Upper lobe of right lung (tissue), 1 donor: ENCODE data around the gene OR2G2. TPM values are rescaled to one million over a fixed set of nuclear protein-coding genes. Genes with fewer than 3 reads are reported as not detected.

Experiments
- ATAC-seq: fragments of 200-7000 bp; cut with Tn5 transposase; one replicate; pipeline ENCODE4 v1.9.1; 2020; ENCODE audit warnings: mild to moderate bottlenecking, moderate library complexity
- DNase-seq: peaks from one replicate; pipeline ENCODE4 v3.0.0-alpha.2; 2020
- H3K27ac ChIP-seq: fragments of 200-600 bp; one replicate; pipeline ENCODE4 v1.8.0; 2022
- H3K27me3 ChIP-seq: fragments of 200-600 bp; one replicate; pipeline ENCODE4 v1.8.0; 2022; ENCODE audit warnings: mild to moderate bottlenecking
- H3K36me3 ChIP-seq: fragments of 200-600 bp; one replicate; pipeline ENCODE4 v1.8.0; 2022
- H3K4me1 ChIP-seq: fragments of 200-600 bp; one replicate; pipeline ENCODE4 v1.8.0; 2022
- H3K4me3 ChIP-seq: fragments of 200-600 bp; one replicate; pipeline ENCODE4 v1.8.0; 2022; ENCODE audit warnings: mild to moderate bottlenecking
- H3K9me3 ChIP-seq: fragments of 200-600 bp; one replicate; pipeline ENCODE4 v1.8.0; 2022
- intact Hi-C: fragments of 100-400 bp; cut with DNase I; formaldehyde crosslinking; loops from one replicate; pipeline ENCODE4 v1.11.0; 2022
- total RNA-seq: library from RNA; stranded (reverse); fragmentation: NEBNext Ultra II Directional; extraction: Animal tissue kit (Norgen Biotek cat#: 25700); gene quantifications from one replicate; pipeline ENCODE4 v1.2.1, GENCODE V29; 2021
- TF ChIP-seq, protein P1 (sequence below): fragments of 200-600 bp; IDR thresholded peaks from one replicate; pipeline ENCODE4 v1.8.0; 2022; ENCODE audit warnings: antibody characterized with exemption
- donor health status: DM: no; HTN: yes; CAD: no; lungs with severe emphysema.

The OR2G2 gene
- total RNA-seq, 1 donor from 2014 or later = not detected

DNA sequence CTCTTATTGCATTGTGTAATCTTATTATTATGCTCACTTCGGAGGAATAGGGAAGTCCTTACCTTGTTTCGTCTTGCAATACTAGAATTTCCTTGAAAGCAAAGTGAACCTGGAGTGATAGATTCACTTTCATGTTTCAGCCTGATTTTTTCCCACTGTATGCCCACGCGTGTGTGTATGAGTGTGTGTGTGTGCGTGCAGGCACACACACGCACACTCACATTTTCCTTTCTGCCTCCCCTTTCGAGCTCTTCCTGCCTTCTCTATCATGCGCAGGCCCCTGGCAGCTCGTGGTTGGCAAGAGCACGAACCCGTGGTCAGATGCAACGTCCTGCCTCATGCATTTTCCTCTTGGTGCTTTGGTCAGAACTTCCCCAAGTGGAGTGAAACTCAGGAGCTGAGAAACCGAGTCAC lies 39.4 kb upstream of the OR2G2 start, which contains the start of gene GCSAML:
TSS of gene GCSAML (plus strand) at position 366 of the 414 bp plus-strand sequence. CDS start 58 bp downstream, outside the sequence.
- Histone ChIP-seq H3K4me1 (no peaks in the 10 kb centered on the region), H3K9me3 (no peaks in the 10 kb centered on the region), H3K27me3 (no peaks in the 10 kb centered on the region), H3K36me3 (no peaks in the 10 kb centered on the region), H3K4me3 (no peak within 1 kb of the TSS), H3K27ac (no peak within 1 kb of the TSS)
- TF ChIP-seq, protein P1, sequence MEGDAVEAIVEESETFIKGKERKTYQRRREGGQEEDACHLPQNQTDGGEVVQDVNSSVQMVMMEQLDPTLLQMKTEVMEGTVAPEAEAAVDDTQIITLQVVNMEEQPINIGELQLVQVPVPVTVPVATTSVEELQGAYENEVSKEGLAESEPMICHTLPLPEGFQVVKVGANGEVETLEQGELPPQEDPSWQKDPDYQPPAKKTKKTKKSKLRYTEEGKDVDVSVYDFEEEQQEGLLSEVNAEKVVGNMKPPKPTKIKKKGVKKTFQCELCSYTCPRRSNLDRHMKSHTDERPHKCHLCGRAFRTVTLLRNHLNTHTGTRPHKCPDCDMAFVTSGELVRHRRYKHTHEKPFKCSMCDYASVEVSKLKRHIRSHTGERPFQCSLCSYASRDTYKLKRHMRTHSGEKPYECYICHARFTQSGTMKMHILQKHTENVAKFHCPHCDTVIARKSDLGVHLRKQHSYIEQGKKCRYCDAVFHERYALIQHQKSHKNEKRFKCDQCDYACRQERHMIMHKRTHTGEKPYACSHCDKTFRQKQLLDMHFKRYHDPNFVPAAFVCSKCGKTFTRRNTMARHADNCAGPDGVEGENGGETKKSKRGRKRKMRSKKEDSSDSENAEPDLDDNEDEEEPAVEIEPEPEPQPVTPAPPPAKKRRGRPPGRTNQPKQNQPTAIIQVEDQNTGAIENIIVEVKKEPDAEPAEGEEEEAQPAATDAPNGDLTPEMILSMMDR = no peak
- ATAC-seq (peak; percentile 38), DNase-seq (no peak)
- intact Hi-C loops = no loop called here

DNA sequence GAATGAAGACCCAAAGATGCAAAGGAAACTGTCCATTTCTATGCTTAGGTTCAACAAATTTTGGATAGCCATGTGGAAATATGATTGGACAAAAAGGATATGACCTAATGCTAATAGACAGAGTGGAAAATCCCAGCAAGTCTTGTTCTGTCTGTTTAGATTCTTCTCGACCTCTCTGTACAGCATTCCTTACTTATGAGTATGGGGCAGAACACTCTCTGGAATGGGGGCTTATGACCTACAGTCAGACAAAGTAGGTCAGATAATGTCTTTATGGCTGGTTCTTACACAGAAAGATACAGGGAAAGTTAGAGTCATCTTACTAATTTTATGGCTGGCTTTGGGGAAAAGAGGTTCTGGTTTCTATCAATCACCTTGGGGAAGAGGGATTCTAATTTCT lies 36.4 kb upstream of the OR2G2 start:
- H3K27ac ChIP-seq = no peak overlapping the region
- ATAC-seq (no peak), DNase-seq (no peak)
- no peaks in the 10 kb centered on the region for H3K4me1 ChIP-seq
- TF ChIP-seq, protein P1 = no peak
- H3K36me3 ChIP-seq = no peaks in the 10 kb centered on the region
- H3K4me3 ChIP-seq = no peak overlapping the region
- intact Hi-C loops = no loop called here
- no peaks in the 10 kb centered on the region for H3K9me3 ChIP-seq
- H3K27me3 ChIP-seq = no peaks in the 10 kb centered on the region

DNA sequence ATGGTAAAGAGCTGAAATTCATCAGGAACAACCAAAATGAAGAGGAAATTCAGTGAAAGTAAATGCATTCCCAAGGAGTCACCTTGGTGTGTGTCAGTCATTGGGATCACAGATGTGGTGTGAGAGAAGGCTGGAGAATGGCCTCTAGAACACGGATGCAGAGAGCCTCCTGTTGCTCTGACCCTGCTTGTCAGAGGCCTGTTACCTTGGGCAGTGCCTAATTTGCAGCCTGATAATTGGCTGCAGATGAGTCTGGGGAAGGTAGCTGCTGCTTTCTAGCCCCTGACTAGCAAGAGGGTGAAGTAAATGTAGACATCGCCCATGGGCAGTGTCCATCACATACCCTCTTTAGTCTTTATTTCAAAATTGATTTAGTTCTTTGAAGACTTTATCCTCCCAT lies 35.9 kb upstream of the OR2G2 start:
- intact Hi-C loops = no loop called here
- Histone ChIP-seq H3K4me3 (no peak overlapping the region), H3K4me1 (no peaks in the 10 kb centered on the region), H3K27me3 (no peaks in the 10 kb centered on the region), H3K9me3 (no peaks in the 10 kb centered on the region), H3K36me3 (no peaks in the 10 kb centered on the region), H3K27ac (no peak overlapping the region)
- TF ChIP-seq, protein P1 = no peak
- no peak for DNase-seq
- ATAC-seq = no peak

DNA sequence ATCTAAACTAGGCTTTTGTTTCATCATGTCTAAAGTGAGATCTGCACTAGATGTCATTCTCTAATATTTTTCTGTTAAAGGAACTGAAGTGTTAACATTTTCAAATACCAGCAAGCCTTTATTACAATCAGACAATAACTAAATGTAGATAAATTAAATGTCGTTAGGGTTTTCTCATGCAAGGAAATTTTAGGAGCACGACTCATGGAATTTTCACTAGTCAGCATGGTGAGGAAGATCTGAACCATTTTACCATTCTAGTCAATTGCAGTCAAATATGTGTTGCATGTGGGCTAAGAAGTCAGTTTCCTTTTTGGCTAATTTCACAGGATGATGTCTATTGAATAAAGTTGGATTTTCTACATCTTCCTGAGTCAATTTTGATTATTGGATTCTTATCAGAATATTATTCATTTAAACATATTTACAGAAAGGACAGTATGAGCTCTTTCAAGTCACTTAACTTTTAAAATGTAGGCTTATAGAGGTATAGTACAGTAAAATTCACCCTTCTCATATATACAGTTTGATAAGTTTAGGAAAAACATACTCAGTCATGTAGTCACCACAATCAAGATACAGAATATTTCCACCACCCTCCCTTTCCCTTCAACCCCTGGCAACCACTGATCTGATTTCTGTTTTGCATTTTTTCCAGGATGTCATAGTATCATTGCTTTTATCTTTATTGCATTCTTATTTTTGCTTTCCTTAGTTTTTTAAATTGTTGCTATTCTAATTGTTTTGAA lies 30.1 kb upstream of the OR2G2 start:
- no peaks in the 10 kb centered on the region for H3K36me3 ChIP-seq
- H3K27me3 ChIP-seq = no peaks in the 10 kb centered on the region
- ATAC-seq (no peak), DNase-seq (no peak)
- intact Hi-C loops = no loop called here
- TF ChIP-seq, protein P1 = no peak
- no peaks in the 10 kb centered on the region for H3K9me3 ChIP-seq
- H3K4me3 ChIP-seq = no peak overlapping the region
- H3K27ac ChIP-seq = no peak overlapping the region
- H3K4me1 ChIP-seq = no peaks in the 10 kb centered on the region

DNA sequence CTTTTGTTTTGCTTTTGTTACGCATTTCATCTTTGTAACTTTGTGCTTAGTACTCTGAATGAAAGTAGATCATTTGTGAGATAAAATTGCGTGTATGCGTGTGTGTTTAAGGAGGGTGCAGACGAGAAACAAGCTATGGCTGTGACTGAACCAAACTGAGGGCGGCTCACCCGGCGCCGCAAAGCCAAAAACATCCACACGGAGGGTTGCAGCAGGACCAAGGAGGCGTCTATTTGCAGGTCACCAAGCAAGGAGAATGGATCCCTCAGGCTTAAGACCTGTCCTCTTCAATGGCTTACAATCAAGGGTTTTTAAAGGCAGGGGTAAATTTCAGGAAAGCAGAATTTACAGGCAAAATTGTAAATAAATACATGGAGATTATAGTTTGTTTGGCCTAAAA lies 26.4 kb upstream of the OR2G2 start:
- DNase-seq (no peak), ATAC-seq (no peak)
- Histone ChIP-seq H3K9me3 (no peaks in the 10 kb centered on the region), H3K27me3 (no peaks in the 10 kb centered on the region), H3K27ac (no peak overlapping the region), H3K36me3 (no peaks in the 10 kb centered on the region), H3K4me3 (no peak overlapping the region), H3K4me1 (no peaks in the 10 kb centered on the region)
- TF ChIP-seq, protein P1 = no peak
- intact Hi-C loops = no loop called here
